Caco-2 (cell line): ENCODE results near the gene PLG. TPM values are rescaled to one million over a fixed set of nuclear protein-coding genes. Genes with fewer than 3 reads are reported as not detected.
A peak's percentile ranks its signal among the peaks of the same experiment; 100 is the strongest.

Source experiments
- BruUV-seq: library from RNA; stranded (reverse); fragments of 400-500 nt; replicated peaks from 2 replicates; lab custom pipeline; 2021; lab: Mats Ljungman, UMichigan
- CTCF ChIA-PET: fragments of 300-600 bp; sonication (Branson Sonifier 250); formaldehyde crosslinking; loops from one replicate; lab custom pipeline; 2022; ENCODE audit warnings: antibody characterized with exemption; lab: Charles Lee
- POLR2A ChIA-PET: fragments of 300-600 bp; sonication (Branson Sonifier 250); formaldehyde crosslinking; loops from one replicate; lab custom pipeline; 2022; ENCODE audit warnings: antibody characterized with exemption; lab: Charles Lee
- DNase-seq, 2 experiments: peaks; one replicate each; pipeline versions ENCODE4 v3.0.0 to v3.0.0-alpha.2; 2020 to 2022
- H3K27me3 ChIP-seq: replicated peaks from 2 replicates; pipeline ENCODE4 v1.6.0; 2011; ENCODE audit warnings: low read length; ENCODE audit not compliant: control insufficient read depth, insufficient read depth
- H3K36me3 ChIP-seq: 2 replicates; pipeline ENCODE4 v1.5.1; 2011; ENCODE audit warnings: low read length; ENCODE audit not compliant: control insufficient read depth, insufficient read depth
- H3K4me1 ChIP-seq: fragments of 250-450 bp; sonication (Bioruptor Pico); 2 replicates; pipeline ENCODE4 v1.5.1; 2020; ENCODE audit warnings: mild to moderate bottlenecking
- H3K4me3 ChIP-seq: 2 replicates; pipeline ENCODE4 v1.5.1; 2011; ENCODE audit warnings: low read depth, mild to moderate bottlenecking, control low read depth, low read length
- H3K9me3 ChIP-seq: fragments of 250-450 bp; sonication (Bioruptor Pico); 2 replicates; pipeline ENCODE4 v1.5.1; 2020; ENCODE audit warnings: mild to moderate bottlenecking, moderate library complexity
- H3K27ac Mint-ChIP-seq: one replicate; pipeline ENCODE4 v1.8.0; 2022; ENCODE audit warnings: mixed read lengths; ENCODE audit not compliant: unreplicated experiment
- H3K27me3 Mint-ChIP-seq: one replicate; pipeline ENCODE4 v1.8.0; 2022; ENCODE audit warnings: mixed read lengths; ENCODE audit not compliant: insufficient read depth, unreplicated experiment
- H3K36me3 Mint-ChIP-seq: one replicate; pipeline ENCODE4 v1.8.0; 2022; ENCODE audit warnings: mild to moderate bottlenecking, mixed read lengths; ENCODE audit not compliant: insufficient read depth, unreplicated experiment
- H3K4me1 Mint-ChIP-seq: one replicate; pipeline ENCODE4 v1.8.0; 2022; ENCODE audit warnings: low read depth, mixed read lengths; ENCODE audit not compliant: unreplicated experiment
- H3K4me3 Mint-ChIP-seq: one replicate; pipeline ENCODE4 v1.8.0; 2022; ENCODE audit warnings: mild to moderate bottlenecking, moderate library complexity, mixed read lengths; ENCODE audit not compliant: unreplicated experiment
- H3K9me3 Mint-ChIP-seq: one replicate; pipeline ENCODE4 v1.8.0; 2022; ENCODE audit warnings: mixed read lengths; ENCODE audit not compliant: unreplicated experiment
- CTCF ChIP-seq, 2 experiments: fragments of 200-600 bp in 1 of 2; IDR thresholded peaks; 1 replicate in 1 of 2; 2 replicates in 1 of 2; pipeline versions ENCODE4 v1.5.1 to v1.8.0; 2011 to 2022; ENCODE audit warnings: antibody characterized with exemption in 1 of 2, control low read depth in 1 of 2, inconsistent platforms in 1 of 2, low read depth in 1 of 2, low read length in 1 of 2, mild to moderate bottlenecking in 1 of 2, moderate library complexity in 1 of 2; ENCODE audit not compliant: insufficient read depth in 1 of 2, severe bottlenecking in 1 of 2, unreplicated experiment in 1 of 2
- intact Hi-C: fragments of 100-400 bp; cut with micrococcal nuclease; formaldehyde crosslinking; loops from one replicate; pipeline ENCODE4 v1.10.0; 2022; ENCODE audit not compliant: unreplicated experiment
- total RNA-seq: library from RNA; stranded (reverse); gene quantifications from 2 replicates; pipeline ENCODE4 v1.2.3, GENCODE V29; 2022

PLG gene
- total RNA-seq, 1 experiment from 2014 or later: not detected

GRCh38 chr6:160766989-160767646, 65.1 kb downstream of the PLG start:
- Histone ChIP-seq H3K9me3 (peaks cover 3% of the 10 kb centered on the region; the same call in 1 of the 2 replicates), H3K36me3 (no peaks in the 10 kb centered on the region), H3K4me1 (no peaks in the 10 kb centered on the region), H3K4me3 (no peak overlapping the region), H3K27me3 (no peaks in the 10 kb centered on the region)
- peaks cover 11% of the 10 kb centered on the region for H3K9me3 Mint-ChIP-seq
- TF ChIP-seq CTCF (IDR thresholded peaks at IDR 0.05; ENCODE audit: insufficient read depth in 1 of 2, low read depth in 1 of 2, low read length in 1 of 2, severe bottlenecking in 1 of 2, unreplicated experiment in 1 of 2): peak in 1 of 2 experiments; percentile 15
- BruUV-seq: no TSS peak
- intact Hi-C loops: no loop called here
- ChIA-PET CTCF (no interaction called here), POLR2A (no interaction called here)
- H3K4me3 Mint-ChIP-seq: no peak overlapping the region
- H3K4me1 Mint-ChIP-seq: no peaks in the 10 kb centered on the region
- H3K27me3 Mint-ChIP-seq: no peaks in the 10 kb centered on the region
- no peaks in the 10 kb centered on the region for H3K36me3 Mint-ChIP-seq
- peak in 1 of 2 experiments; percentile 7 for DNase-seq
- H3K27ac Mint-ChIP-seq: no peak overlapping the region

GRCh38 chr6:160767647-160768019, 65.6 kb downstream of the PLG start:
- ChIA-PET POLR2A (no interaction called here), CTCF (no interaction called here)
- no TSS peak for BruUV-seq
- intact Hi-C loops: no loop called here
- no peaks in the 10 kb centered on the region for H3K4me1 Mint-ChIP-seq
- H3K36me3 ChIP-seq: no peaks in the 10 kb centered on the region
- no peaks in the 10 kb centered on the region for H3K27me3 Mint-ChIP-seq
- no peak overlapping the region for H3K4me3 ChIP-seq
- DNase-seq: no peak
- H3K36me3 Mint-ChIP-seq: no peaks in the 10 kb centered on the region
- no peak for TF ChIP-seq CTCF (IDR thresholded peaks at IDR 0.05; ENCODE audit: insufficient read depth in 1 of 2, low read depth in 1 of 2, low read length in 1 of 2, severe bottlenecking in 1 of 2, unreplicated experiment in 1 of 2)
- peaks cover 5% of the 10 kb centered on the region for H3K9me3 Mint-ChIP-seq
- no peaks in the 10 kb centered on the region for H3K27me3 ChIP-seq
- H3K27ac Mint-ChIP-seq: no peak overlapping the region
- no peaks in the 10 kb centered on the region for H3K4me1 ChIP-seq
- H3K9me3 ChIP-seq: no peaks in the 10 kb centered on the region; the same call in 1 of the 2 replicates
- H3K4me3 Mint-ChIP-seq: no peak overlapping the region

- no peak for DNase-seq
- H3K36me3 Mint-ChIP-seq: no peaks in the 10 kb centered on the region
- intact Hi-C loops: no loop called here
- no peaks in the 10 kb centered on the region for H3K27me3 ChIP-seq
- no peak overlapping the region for H3K4me3 ChIP-seq
- BruUV-seq: no TSS peak
- no peaks in the 10 kb centered on the region for H3K36me3 ChIP-seq
- ChIA-PET CTCF (no interaction called here), POLR2A (no interaction called here)
- TF ChIP-seq CTCF (IDR thresholded peaks at IDR 0.05; ENCODE audit: insufficient read depth in 1 of 2, low read depth in 1 of 2, low read length in 1 of 2, severe bottlenecking in 1 of 2, unreplicated experiment in 1 of 2): no peak
- H3K9me3 ChIP-seq: no peaks in the 10 kb centered on the region
- no peaks in the 10 kb centered on the region for H3K4me1 ChIP-seq
- H3K4me3 Mint-ChIP-seq: no peak overlapping the region
- no peaks in the 10 kb centered on the region for H3K27me3 Mint-ChIP-seq
- no peaks in the 10 kb centered on the region for H3K4me1 Mint-ChIP-seq
- H3K27ac Mint-ChIP-seq: no peak overlapping the region
- peaks cover under 1% of the 10 kb centered on the region for H3K9me3 Mint-ChIP-seq
Measured at GRCh38 chr6:160768101-160768500, 66.1 kb downstream of the PLG start.
